H1 (cell line): ENCODE results near the gene DPF3. TPM values are rescaled to one million over a fixed set of nuclear protein-coding genes. Genes with fewer than 3 reads are reported as not detected.

ENCODE experiments used
- CTCF ChIA-PET: fragments of 300-600 bp; sonication (Branson Sonifier 250); formaldehyde crosslinking; loops from one replicate; lab custom pipeline; 2021; ENCODE audit not compliant: partially characterized antibody; lab: Charles Lee
- POLR2A ChIA-PET: fragments of 300-600 bp; sonication (Branson Sonifier 250); formaldehyde crosslinking; loops from one replicate; lab custom pipeline; 2021; ENCODE audit warnings: inconsistent platforms; ENCODE audit not compliant: partially characterized antibody; lab: Charles Lee
- DNase-seq, 2 experiments: peaks; one replicate each; pipeline versions ENCODE4 v3.0.0 to v3.0.0-alpha.2; 2010 to 2022; ENCODE audit warnings: low spot score in 2 of 2, low read depth in 1 of 2, mixed read lengths in 1 of 2
- FAIRE-seq: peaks from 2 replicates; lab custom pipeline; 2011; peaks lifted over from hg19 to GRCh38; lab: Jason Lieb, UNC
- H2AFZ ChIP-seq: 2 replicates; pipeline ENCODE4 v1.8.1; 2012; ENCODE audit warnings: low read length, inconsistent platforms
- H2AK5ac ChIP-seq: 2 replicates; pipeline ENCODE4 v1.6.1; 2013; ENCODE audit warnings: low read depth, low read length
- H2BK120ac ChIP-seq: replicated peaks from 2 replicates; pipeline ENCODE3; 2013; ENCODE audit warnings: low read depth, low read length, inconsistent platforms
- H2BK12ac ChIP-seq: 2 replicates; pipeline ENCODE4 v1.6.1; 2013; ENCODE audit warnings: low read depth, low read length
- H2BK15ac ChIP-seq: 2 replicates; pipeline ENCODE4 v1.6.1; 2013; ENCODE audit warnings: low read length
- H2BK20ac ChIP-seq: 2 replicates; pipeline ENCODE4 v1.6.1; 2013; ENCODE audit warnings: low read length
- H2BK5ac ChIP-seq: 2 replicates; pipeline ENCODE4 v1.6.1; 2013; ENCODE audit warnings: low read depth, low read length
- H3K14ac ChIP-seq: 2 replicates; pipeline ENCODE4 v1.6.1; 2013; ENCODE audit warnings: inconsistent platforms; ENCODE audit not compliant: insufficient read length
- H3K18ac ChIP-seq: 2 replicates; pipeline ENCODE4 v1.6.1; 2013; ENCODE audit warnings: low read length; ENCODE audit errors: extremely low read depth
- H3K23ac ChIP-seq: 2 replicates; pipeline ENCODE4 v1.6.1; 2013; ENCODE audit warnings: inconsistent platforms; ENCODE audit not compliant: insufficient read length
- H3K23me2 ChIP-seq: 2 replicates; pipeline ENCODE4 v1.6.1; 2013; ENCODE audit warnings: low read depth, low read length
- H3K27ac ChIP-seq: 2 replicates; pipeline ENCODE4 v1.6.1; 2011; ENCODE audit warnings: low read depth, low read length, inconsistent platforms
- H3K27me3 ChIP-seq, 4 experiments: replicated peaks in 1 of 4; 1 replicate in 1 of 4; 2 replicates in 3 of 4; pipeline versions ENCODE4 v1.6.1 to v1.8.1; 2011 to 2013; ENCODE audit warnings: low read length in 3 of 4, mild to moderate bottlenecking in 3 of 4, inconsistent platforms in 2 of 4, mixed read lengths in 2 of 4, moderate library complexity in 1 of 4; ENCODE audit not compliant: control insufficient read depth in 3 of 4, insufficient read depth in 3 of 4; ENCODE audit errors: extremely low read depth in 1 of 4
- H3K36me3 ChIP-seq, 4 experiments: 2 replicates each; pipeline versions ENCODE4 v1.6.1 to v1.8.1; 2011 to 2013; ENCODE audit warnings: mild to moderate bottlenecking in 4 of 4, low read length in 3 of 4, moderate library complexity in 2 of 4, control low read depth in 1 of 4, inconsistent platforms in 1 of 4; ENCODE audit not compliant: insufficient read depth in 4 of 4, control insufficient read depth in 2 of 4
- H3K4ac ChIP-seq: replicated peaks from 2 replicates; pipeline ENCODE3; 2013; ENCODE audit warnings: low read length, low read depth, mixed read lengths, inconsistent platforms; ENCODE audit not compliant: insufficient read length
- H3K4me1 ChIP-seq, 4 experiments: replicated peaks in 1 of 4; 1 replicate in 1 of 4; 2 replicates in 3 of 4; pipeline versions ENCODE4 v1.6.1 to v1.8.1; 2011 to 2013; ENCODE audit warnings: low read length in 3 of 4, inconsistent platforms in 2 of 4, mixed read lengths in 1 of 4; ENCODE audit not compliant: insufficient read depth in 4 of 4, control insufficient read depth in 3 of 4
- H3K4me2 ChIP-seq, 2 experiments: 2 replicates each; pipeline versions ENCODE4 v1.6.1 to v1.8.1; 2011 to 2013; ENCODE audit warnings: low read depth in 2 of 2, low read length in 2 of 2, control low read depth in 1 of 2, inconsistent platforms in 1 of 2, mild to moderate bottlenecking in 1 of 2; ENCODE audit not compliant: insufficient read depth in 1 of 2
- H3K4me3 ChIP-seq, 4 experiments: fragments of 200-600, 300-600 bp in 1 of 4; sonication (generic), shearing (Covaris generic), sonication (Bioruptor Twin) in 1 of 4; 2 replicates each; pipeline versions ENCODE4 v1.5.1 to v1.8.1; 2011 to 2016; ENCODE audit warnings: low read length in 4 of 4, low read depth in 3 of 4, control low read depth in 2 of 4, inconsistent platforms in 2 of 4, mild to moderate bottlenecking in 2 of 4, mixed read lengths in 1 of 4, moderate library complexity in 1 of 4; ENCODE audit not compliant: insufficient read depth in 2 of 4; ENCODE audit errors: extremely low read depth in 1 of 4
- H3K56ac ChIP-seq: replicated peaks from 2 replicates; pipeline ENCODE3; 2013; ENCODE audit warnings: low read depth, mild to moderate bottlenecking, mixed read lengths, low read length, inconsistent platforms; ENCODE audit not compliant: insufficient read length
- H3K79me1 ChIP-seq: 2 replicates; pipeline ENCODE4 v1.6.1; 2013; ENCODE audit warnings: low read depth, low read length, control low read depth
- H3K79me2 ChIP-seq, 2 experiments: 2 replicates each; pipeline versions ENCODE4 v1.6.1 to v1.8.1; 2012 to 2013; ENCODE audit warnings: low read length in 2 of 2, mild to moderate bottlenecking in 2 of 2, inconsistent platforms in 1 of 2; ENCODE audit not compliant: insufficient read depth in 2 of 2, control insufficient read depth in 1 of 2
- H3K9ac ChIP-seq, 4 experiments: replicated peaks in 1 of 4; 1 replicate in 1 of 4; 2 replicates in 3 of 4; pipeline versions ENCODE4 v1.6.1 to v1.8.1; 2011 to 2013; ENCODE audit warnings: low read depth in 3 of 4, low read length in 3 of 4, control low read depth in 2 of 4, mild to moderate bottlenecking in 2 of 4, moderate library complexity in 2 of 4, inconsistent platforms in 1 of 4; ENCODE audit errors: extremely low read depth in 1 of 4
- H3K9me3 ChIP-seq, 2 experiments: 2 replicates each; pipeline versions ENCODE4 v1.6.1 to v1.8.1; 2012 to 2013; ENCODE audit warnings: mild to moderate bottlenecking in 2 of 2, moderate library complexity in 2 of 2, control low read depth in 1 of 2, inconsistent platforms in 1 of 2, low read depth in 1 of 2, low read length in 1 of 2, mixed read lengths in 1 of 2; ENCODE audit not compliant: insufficient read depth in 2 of 2
- H4K20me1 ChIP-seq, 2 experiments: replicated peaks in 1 of 2; 2 replicates each; pipeline versions ENCODE3 to v1.8.1; 2011 to 2013; ENCODE audit warnings: inconsistent platforms in 2 of 2, low read length in 2 of 2, mild to moderate bottlenecking in 1 of 2; ENCODE audit not compliant: insufficient read depth in 2 of 2, control insufficient read depth in 1 of 2
- H4K5ac ChIP-seq: 2 replicates; pipeline ENCODE4 v1.6.1; 2013; ENCODE audit warnings: low read length, low read depth, mixed read lengths, inconsistent platforms; ENCODE audit not compliant: insufficient read length
- H4K8ac ChIP-seq: 2 replicates; pipeline ENCODE4 v1.8.0; 2013; ENCODE audit warnings: mild to moderate bottlenecking, moderate library complexity, low read length, inconsistent platforms; ENCODE audit not compliant: insufficient read depth; ENCODE audit errors: extremely low read depth
- H4K91ac ChIP-seq: replicated peaks from 2 replicates; pipeline ENCODE3; 2013; ENCODE audit warnings: low read length, mixed read lengths, inconsistent platforms; ENCODE audit not compliant: insufficient read length
- EGR1 ChIP-seq: IDR thresholded peaks from 2 replicates; pipeline ENCODE4 v1.6.1; 2011; ENCODE audit warnings: low read depth, low read length, borderline replicate concordance
- RNF2 ChIP-seq: fragments of 200-900, 300-1000 bp; sonication (generic); IDR thresholded peaks from 2 replicates; pipeline ENCODE4 v1.7.1; 2016; ENCODE audit warnings: borderline replicate concordance, low read depth, mild to moderate bottlenecking, antibody characterized with exemption, low read length; ENCODE audit not compliant: poor library complexity, severe bottlenecking; ENCODE audit errors: missing control alignments
- SP4 ChIP-seq: IDR thresholded peaks from 2 replicates; pipeline ENCODE4 v1.6.1; 2012; ENCODE audit warnings: low read length, inconsistent platforms
- TBP ChIP-seq: IDR thresholded peaks from 2 replicates; pipeline ENCODE4 v1.6.1; 2011; ENCODE audit warnings: low read depth, low read length, improper control_type of control experiment
- WGBS, 2 experiments: shearing (Covaris generic) in 1 of 2; methylation state at CpG; one replicate each; pipeline versions ENCODE4 v1.1.6 to v1.1.7; 2013 to 2015; ENCODE audit warnings: low lambda C conversion rate in 2 of 2, mixed read lengths in 2 of 2, inconsistent platforms in 1 of 2, low coverage in 1 of 2, missing lambda C conversion rate in 1 of 2; ENCODE audit not compliant: insufficient replicate concordance in 2 of 2, insufficient coverage in 1 of 2, insufficient read length in 1 of 2; ENCODE audit errors: extremely low coverage in 1 of 2, missing lambda C conversion rate in 1 of 2; 5-methylcytosine and 5-hydroxymethylcytosine counted together
- polyA plus RNA-seq, 7 experiments: library from polyadenylated mRNA; depleted of rRNA in 3 of 7; stranded (reverse) in 5 of 7; unstranded in 2 of 7; fragments of >200 nt in 5 of 7; fragments of 200-250 nt in 2 of 7; gene quantifications; 1 replicate in 5 of 7; 2 replicates in 1 of 7; 4 replicates in 1 of 7; pipeline versions ENCODE4 v1.2.1 to v1.2.3, GENCODE V29; 2011 to 2013; ENCODE audit warnings: missing spikeins in 2 of 7, mixed read lengths in 2 of 7
- total RNA-seq: library from RNA; stranded (reverse); fragmentation: NEBNext Ultra II Directional; extraction: Animal tissue kit (Norgen Biotek cat#: 25700); gene quantifications from 2 replicates; pipeline ENCODE4 v1.2.1, GENCODE V29; 2021

The DPF3 gene
- total and polyA plus RNA-seq, 2 of the 8 experiments (the other 6 are each of a cell fraction or from before 2014, with no cell fraction given): 0.19 TPM; not detected in 1

GRCh38 chr14:72706485-72706884 is 187.4 kb downstream of the DPF3 start:
- no peak for FAIRE-seq

More at GRCh38 chr14:72706485-72706884, 187.4 kb downstream of the DPF3 start:
- no peaks in the 10 kb centered on the region for H3K79me1 ChIP-seq
- ChIA-PET CTCF (interaction anchor here (0.7 kb wide), 1 partner anchor 193 kb away, joined by 3 read pairs; no protein-coding TSS in a partner anchor), POLR2A (no interaction called here)
- H3K9ac ChIP-seq: no peak overlapping the region
- H4K8ac ChIP-seq: no peak overlapping the region
- 96% methylated on average over 2 of the region's 2 CpGs; no CpG with 5 or more reads in 1 of the 2 experiments for WGBS, 2 experiments
- H3K14ac ChIP-seq: no peak overlapping the region
- no peak overlapping the region for H2BK120ac ChIP-seq
- H2BK20ac ChIP-seq: no peak overlapping the region
- peaks cover 3 to 4% of the 10 kb centered on the region in 2 experiments; a peak in 2 of 4 replicates for H3K9me3 ChIP-seq
- H3K4me1 ChIP-seq: peaks cover 0 to 7% (median 3%) of the 10 kb centered on the region in 4 experiments; a peak in 4 of 7 replicates
- H3K79me2 ChIP-seq: no peaks in the 10 kb centered on the region
- no peak overlapping the region for H3K4ac ChIP-seq
- H2AK5ac ChIP-seq: no peak overlapping the region
- H3K4me2 ChIP-seq: no peak overlapping the region
- H4K20me1 ChIP-seq: no peaks in the 10 kb centered on the region
- H3K27me3 ChIP-seq: no peaks in the 10 kb centered on the region
- TF ChIP-seq RNF2 (no peak), SP4 (no peak), TBP (no peak), EGR1 (no peak)
- DNase-seq: no peak
- H3K23me2 ChIP-seq: no peaks in the 10 kb centered on the region
- H3K23ac ChIP-seq: no peak overlapping the region
- H3K27ac ChIP-seq: no peak overlapping the region
- H3K56ac ChIP-seq: no peak overlapping the region
- no peak overlapping the region for H2BK5ac ChIP-seq
- no peak overlapping the region for H4K5ac ChIP-seq
- H3K4me3 ChIP-seq: no peak overlapping the region
- H4K91ac ChIP-seq: no peak overlapping the region
- no peak overlapping the region for H2BK15ac ChIP-seq
- H2AFZ ChIP-seq: no peak overlapping the region
- no peaks in the 10 kb centered on the region for H3K36me3 ChIP-seq
- no peak overlapping the region for H2BK12ac ChIP-seq
- H3K18ac ChIP-seq: no peak overlapping the region
